Measurements from ENCODE around the gene ASCC3.

Gene ASCC3

GRCh38 chr6:100809346-100809745 is 71.8 kb downstream of the ASCC3 start:
- Histone ChIP-seq H3K4me1 (ENCODE audit: control insufficient read depth, insufficient read depth, low read length) (no peaks in the 10 kb centered on the region), H3K9me3 (ENCODE audit: control insufficient read depth in 2 of 2, low read length in 2 of 2) (no peaks in the 10 kb centered on the region), H3K27ac (ENCODE audit: low read length) (no peak overlapping the region)

GRCh38 chr6:100808638-100809275 is 72.4 kb downstream of the ASCC3 start:
- Histone ChIP-seq H3K4me3 (ENCODE audit: low read length in 2 of 2) (no peak overlapping the region), H3K9me3 (ENCODE audit: control insufficient read depth in 2 of 2, low read length in 2 of 2) (no peaks in the 10 kb centered on the region), H3K36me3 (ENCODE audit: control insufficient read depth in 2 of 2, insufficient read depth in 2 of 2, low read length in 2 of 2) (no peaks in the 10 kb centered on the region), H3K27me3 (ENCODE audit: control insufficient read depth in 1 of 2, insufficient read depth in 2 of 2, low read length in 2 of 2) (no peaks in the 10 kb centered on the region), H3K9ac (ENCODE audit: low read length in 2 of 2) (no peak overlapping the region), H3K4me1 (ENCODE audit: control insufficient read depth, insufficient read depth, low read length) (no peaks in the 10 kb centered on the region), H3K27ac (ENCODE audit: low read length) (no peak overlapping the region)

More at GRCh38 chr6:100809346-100809745, 71.8 kb downstream of the ASCC3 start:
- H3K4me3 ChIP-seq (ENCODE audit: low read length in 2 of 2): no peak overlapping the region
- H3K9ac ChIP-seq (ENCODE audit: low read length in 2 of 2): no peak overlapping the region
- H3K36me3 ChIP-seq (ENCODE audit: control insufficient read depth in 2 of 2, insufficient read depth in 2 of 2, low read length in 2 of 2): no peaks in the 10 kb centered on the region
- no peaks in the 10 kb centered on the region for H3K27me3 ChIP-seq (ENCODE audit: control insufficient read depth in 1 of 2, insufficient read depth in 2 of 2, low read length in 2 of 2)

GRCh38 chr6:100806296-100806695 is 74.8 kb downstream of the ASCC3 start:
- Histone ChIP-seq H3K4me3 (ENCODE audit: low read length in 2 of 2) (no peak overlapping the region), H3K36me3 (ENCODE audit: control insufficient read depth in 2 of 2, insufficient read depth in 2 of 2, low read length in 2 of 2) (no peaks in the 10 kb centered on the region), H3K9ac (ENCODE audit: low read length in 2 of 2) (no peak overlapping the region), H3K4me1 (ENCODE audit: control insufficient read depth, insufficient read depth, low read length) (no peaks in the 10 kb centered on the region), H3K9me3 (ENCODE audit: control insufficient read depth in 2 of 2, low read length in 2 of 2) (no peaks in the 10 kb centered on the region), H3K27ac (ENCODE audit: low read length) (no peak overlapping the region), H3K27me3 (ENCODE audit: control insufficient read depth in 1 of 2, insufficient read depth in 2 of 2, low read length in 2 of 2) (no peaks in the 10 kb centered on the region)

- Histone ChIP-seq H3K9me3 (ENCODE audit: control insufficient read depth in 2 of 2, low read length in 2 of 2) (no peaks in the 10 kb centered on the region), H3K36me3 (ENCODE audit: control insufficient read depth in 2 of 2, insufficient read depth in 2 of 2, low read length in 2 of 2) (no peaks in the 10 kb centered on the region), H3K27me3 (ENCODE audit: control insufficient read depth in 1 of 2, insufficient read depth in 2 of 2, low read length in 2 of 2) (no peaks in the 10 kb centered on the region), H3K4me1 (ENCODE audit: control insufficient read depth, insufficient read depth, low read length) (no peaks in the 10 kb centered on the region), H3K9ac (ENCODE audit: low read length in 2 of 2) (no peak overlapping the region), H3K27ac (ENCODE audit: low read length) (no peak overlapping the region), H3K4me3 (ENCODE audit: low read length in 2 of 2) (no peak overlapping the region)
Observed at GRCh38 chr6:100803264-100804045, 77.7 kb downstream of the ASCC3 start.

- H3K4me1 ChIP-seq (ENCODE audit: control insufficient read depth, insufficient read depth, low read length): no peaks in the 10 kb centered on the region
- no peak overlapping the region for H3K9ac ChIP-seq (ENCODE audit: low read length in 2 of 2)
- H3K4me3 ChIP-seq (ENCODE audit: low read length in 2 of 2): no peak overlapping the region
- no peaks in the 10 kb centered on the region for H3K9me3 ChIP-seq (ENCODE audit: control insufficient read depth in 2 of 2, low read length in 2 of 2)
- no peaks in the 10 kb centered on the region for H3K27me3 ChIP-seq (ENCODE audit: control insufficient read depth in 1 of 2, insufficient read depth in 2 of 2, low read length in 2 of 2)
- H3K27ac ChIP-seq (ENCODE audit: low read length): no peak overlapping the region
- no peaks in the 10 kb centered on the region for H3K36me3 ChIP-seq (ENCODE audit: control insufficient read depth in 2 of 2, insufficient read depth in 2 of 2, low read length in 2 of 2)
Observed at GRCh38 chr6:100801036-100801435, 80.1 kb downstream of the ASCC3 start.

- Histone ChIP-seq H3K9ac (ENCODE audit: low read length in 2 of 2) (no peak overlapping the region), H3K9me3 (ENCODE audit: control insufficient read depth in 2 of 2, low read length in 2 of 2) (no peaks in the 10 kb centered on the region), H3K27me3 (ENCODE audit: control insufficient read depth in 1 of 2, insufficient read depth in 2 of 2, low read length in 2 of 2) (no peaks in the 10 kb centered on the region), H3K4me3 (ENCODE audit: low read length in 2 of 2) (no peak overlapping the region), H3K4me1 (ENCODE audit: control insufficient read depth, insufficient read depth, low read length) (no peaks in the 10 kb centered on the region), H3K27ac (ENCODE audit: low read length) (no peak overlapping the region), H3K36me3 (ENCODE audit: control insufficient read depth in 2 of 2, insufficient read depth in 2 of 2, low read length in 2 of 2) (no peaks in the 10 kb centered on the region)
Observed at GRCh38 chr6:100796049-100796823, 84.9 kb downstream of the ASCC3 start.

- no peak overlapping the region for H3K4me3 ChIP-seq (ENCODE audit: low read length in 2 of 2)
- H3K9ac ChIP-seq (ENCODE audit: low read length in 2 of 2): no peak overlapping the region
- H3K27me3 ChIP-seq (ENCODE audit: control insufficient read depth in 1 of 2, insufficient read depth in 2 of 2, low read length in 2 of 2): no peaks in the 10 kb centered on the region
- H3K4me1 ChIP-seq (ENCODE audit: control insufficient read depth, insufficient read depth, low read length): no peaks in the 10 kb centered on the region
- H3K27ac ChIP-seq (ENCODE audit: low read length): no peak overlapping the region
- no peaks in the 10 kb centered on the region for H3K9me3 ChIP-seq (ENCODE audit: control insufficient read depth in 2 of 2, low read length in 2 of 2)
- no peaks in the 10 kb centered on the region for H3K36me3 ChIP-seq (ENCODE audit: control insufficient read depth in 2 of 2, insufficient read depth in 2 of 2, low read length in 2 of 2)
Observed at GRCh38 chr6:100790084-100790483, 91.0 kb downstream of the ASCC3 start.

- Histone ChIP-seq H3K9me3 (ENCODE audit: control insufficient read depth in 2 of 2, low read length in 2 of 2) (no peaks in the 10 kb centered on the region), H3K36me3 (ENCODE audit: control insufficient read depth in 2 of 2, insufficient read depth in 2 of 2, low read length in 2 of 2) (no peaks in the 10 kb centered on the region), H3K27me3 (ENCODE audit: control insufficient read depth in 1 of 2, insufficient read depth in 2 of 2, low read length in 2 of 2) (no peaks in the 10 kb centered on the region)
Observed at GRCh38 chr6:100785982-100786381, 95.1 kb downstream of the ASCC3 start.

GRCh38 chr6:100780648-100781047 is 100.5 kb downstream of the ASCC3 start:
- no peak overlapping the region for H3K27ac ChIP-seq (ENCODE audit: low read length)
- no peaks in the 10 kb centered on the region for H3K36me3 ChIP-seq (ENCODE audit: control insufficient read depth in 2 of 2, insufficient read depth in 2 of 2, low read length in 2 of 2)
- no peaks in the 10 kb centered on the region for H3K9me3 ChIP-seq (ENCODE audit: control insufficient read depth in 2 of 2, low read length in 2 of 2)
- H3K4me3 ChIP-seq (ENCODE audit: low read length in 2 of 2): no peak overlapping the region
- no peaks in the 10 kb centered on the region for H3K27me3 ChIP-seq (ENCODE audit: control insufficient read depth in 1 of 2, insufficient read depth in 2 of 2, low read length in 2 of 2)
- H3K9ac ChIP-seq (ENCODE audit: low read length in 2 of 2): no peak overlapping the region
- no peaks in the 10 kb centered on the region for H3K4me1 ChIP-seq (ENCODE audit: control insufficient read depth, insufficient read depth, low read length)

More at GRCh38 chr6:100785982-100786381, 95.1 kb downstream of the ASCC3 start:
- no peaks in the 10 kb centered on the region for H3K4me1 ChIP-seq (ENCODE audit: control insufficient read depth, insufficient read depth, low read length)
- H3K27ac ChIP-seq (ENCODE audit: low read length): no peak overlapping the region
- no peak overlapping the region for H3K4me3 ChIP-seq (ENCODE audit: low read length in 2 of 2)
- H3K9ac ChIP-seq (ENCODE audit: low read length in 2 of 2): no peak overlapping the region

- no peaks in the 10 kb centered on the region for H3K4me1 ChIP-seq (ENCODE audit: control insufficient read depth, insufficient read depth, low read length)
- H3K27ac ChIP-seq (ENCODE audit: low read length): no peak overlapping the region
- H3K36me3 ChIP-seq (ENCODE audit: control insufficient read depth in 2 of 2, insufficient read depth in 2 of 2, low read length in 2 of 2): no peaks in the 10 kb centered on the region
- no peak overlapping the region for H3K4me3 ChIP-seq (ENCODE audit: low read length in 2 of 2)
- H3K9ac ChIP-seq (ENCODE audit: low read length in 2 of 2): no peak overlapping the region
- H3K27me3 ChIP-seq (ENCODE audit: control insufficient read depth in 1 of 2, insufficient read depth in 2 of 2, low read length in 2 of 2): no peaks in the 10 kb centered on the region
- no peaks in the 10 kb centered on the region for H3K9me3 ChIP-seq (ENCODE audit: control insufficient read depth in 2 of 2, low read length in 2 of 2)
Observed at GRCh38 chr6:100775667-100776066, 105.5 kb downstream of the ASCC3 start.

All from stomach smooth muscle (tissue), 2 donors.